HG03565 (cell line): Measurements from ENCODE around the gene SENP1.

Experiments
- ATAC-seq: cut with Tn5 transposase; IDR thresholded peaks from one replicate; pipeline ENCODE4 v1.9.1; 2021; ENCODE audit warnings: mild to moderate bottlenecking, moderate library complexity; ENCODE audit not compliant: unreplicated experiment

The SENP1 gene

DNA sequence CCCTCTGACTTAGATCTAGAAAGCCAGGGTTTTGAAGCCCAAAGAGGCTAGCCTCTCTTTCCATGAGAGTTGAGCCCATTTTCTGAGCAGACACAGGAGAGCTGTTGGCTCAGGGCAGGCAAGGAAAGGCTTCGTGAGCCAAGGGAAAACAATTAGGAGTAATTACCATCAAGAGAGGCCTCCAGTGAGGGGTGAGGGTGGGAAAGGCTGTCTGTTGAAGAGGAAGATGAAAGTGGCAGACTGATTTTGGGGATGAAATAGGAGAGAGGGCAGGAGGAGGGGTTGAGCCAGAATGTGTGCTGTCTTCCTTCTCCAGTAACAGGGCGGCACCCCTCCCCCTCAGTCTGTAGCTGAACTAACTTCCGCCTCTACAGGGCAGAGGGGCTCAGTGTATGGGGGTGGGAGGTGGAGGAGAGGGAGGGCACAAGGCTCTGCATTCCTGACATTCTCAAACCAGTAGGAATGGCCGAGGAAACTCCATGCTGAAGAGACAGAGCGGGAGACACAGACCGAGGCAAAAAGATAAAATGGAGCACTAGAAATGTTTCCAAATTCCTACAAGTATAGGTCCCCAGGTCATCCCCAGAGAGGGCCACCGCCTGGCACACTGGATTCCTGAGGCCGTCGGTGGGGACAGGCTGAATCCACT is 68.5 kb downstream of the SENP1 start:
- no peak for ATAC-seq

- no peak for ATAC-seq
Measured at GRCh38 chr12:48036818-48037217, 69.1 kb downstream of the SENP1 start.

DNA sequence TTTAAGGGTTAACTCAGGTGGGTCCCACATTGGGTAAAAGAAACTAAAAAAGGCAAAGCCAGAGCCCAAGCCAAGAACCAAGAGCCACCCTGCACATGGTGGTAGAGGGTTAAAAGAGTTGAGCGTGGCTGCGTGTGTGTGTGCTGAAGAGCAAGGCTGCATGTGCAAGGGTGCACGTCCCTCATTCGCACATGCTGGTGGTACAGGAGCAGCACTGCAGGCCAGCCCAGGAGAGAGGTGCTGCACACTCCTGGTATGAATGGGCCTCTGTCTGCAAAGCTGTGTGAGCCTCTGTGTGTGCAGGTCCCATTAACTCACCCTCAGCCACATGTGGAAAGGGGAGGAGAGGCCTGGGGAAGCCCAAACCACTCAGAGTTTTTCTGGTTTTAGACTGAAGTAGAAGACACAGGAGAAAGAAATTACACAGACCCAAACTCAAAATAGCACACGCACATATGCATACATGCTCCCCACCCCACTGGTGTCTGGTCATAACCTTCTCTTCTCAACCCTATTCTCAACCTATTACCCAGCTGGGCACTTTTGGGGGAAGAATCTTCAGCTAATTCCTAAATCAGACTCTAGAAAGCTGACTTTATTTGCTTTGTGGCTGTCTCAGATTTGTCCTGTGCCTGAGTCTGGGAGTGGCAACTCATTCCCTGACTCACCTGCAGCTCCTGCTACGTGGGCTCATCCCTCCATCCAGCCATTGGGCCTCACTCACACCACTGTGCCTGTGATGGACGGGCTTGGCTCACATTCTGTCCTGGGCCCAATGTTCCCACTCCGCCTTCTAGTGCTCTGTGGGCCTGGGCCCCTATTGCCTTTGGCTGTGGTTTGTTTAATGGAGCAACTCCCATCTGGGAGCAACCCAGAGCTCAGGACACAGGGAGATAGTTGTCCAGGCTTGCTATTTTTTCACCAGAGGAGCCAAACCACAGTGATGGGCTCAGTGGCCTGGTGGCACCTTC is 70.8 kb downstream of the SENP1 start:
- no peak for ATAC-seq

DNA sequence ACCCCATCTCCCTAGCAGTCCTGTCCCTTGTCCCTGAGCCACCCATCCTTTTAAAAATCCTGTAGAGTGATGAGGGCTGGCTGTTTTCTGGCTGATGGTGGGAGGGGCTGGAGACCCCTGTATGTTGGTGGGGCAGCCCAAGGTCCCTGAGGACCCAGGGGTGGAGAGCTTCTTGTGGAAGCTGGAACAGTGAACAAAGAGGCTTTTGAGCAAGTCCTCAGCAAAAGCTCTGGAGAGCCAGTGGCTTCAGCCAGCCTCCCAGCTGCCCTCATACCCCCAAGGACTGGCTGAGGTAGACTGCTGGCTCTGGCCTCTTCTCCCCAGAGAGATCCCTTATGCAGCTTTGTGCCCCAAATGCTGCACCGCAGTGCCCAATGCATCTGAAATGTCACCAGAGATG is 72.4 kb downstream of the SENP1 start:
- no peak for ATAC-seq

- ATAC-seq: no peak
Measured at GRCh38 chr12:48032597-48032996, 73.3 kb downstream of the SENP1 start.

DNA sequence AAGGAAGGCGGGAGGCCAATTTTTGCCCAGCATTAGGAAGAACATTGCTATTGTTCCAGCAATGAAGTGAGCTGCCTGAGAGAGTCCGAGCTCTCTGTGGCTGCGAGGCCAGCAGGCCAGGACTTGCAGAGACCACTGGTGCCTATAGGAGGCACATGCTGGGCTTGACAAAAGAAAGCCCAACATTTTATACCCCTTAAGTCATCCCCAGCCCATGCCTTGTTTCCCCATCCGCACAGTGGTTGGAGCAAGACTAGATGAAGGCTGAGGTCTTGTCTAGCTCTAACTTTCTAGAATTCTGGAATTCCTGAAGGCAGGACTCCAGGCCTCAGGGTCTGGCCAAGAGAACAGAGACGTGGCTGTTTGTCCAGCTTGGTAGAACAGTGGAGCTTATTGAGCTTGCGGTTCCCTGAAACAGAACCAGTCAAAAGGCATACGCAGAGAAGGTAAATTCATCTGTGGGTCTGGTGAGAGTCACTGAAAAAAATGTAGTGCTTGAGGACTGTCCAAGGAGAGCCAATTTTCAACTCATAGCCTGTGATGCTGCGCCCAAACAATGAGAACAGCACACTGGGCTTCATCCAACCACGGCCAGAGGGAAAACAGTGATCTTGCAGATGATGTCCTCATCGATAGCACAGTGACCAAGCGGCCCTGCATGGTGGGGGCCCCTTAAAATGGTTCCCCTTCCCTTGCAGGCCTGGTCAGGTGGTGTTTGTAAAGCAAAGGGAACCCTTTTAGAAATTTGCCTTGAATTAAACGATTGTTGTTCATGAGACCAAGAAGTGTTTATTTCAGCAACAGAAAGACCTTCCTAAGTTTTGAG is 74.5 kb downstream of the SENP1 start:
- ATAC-seq: no peak

DNA sequence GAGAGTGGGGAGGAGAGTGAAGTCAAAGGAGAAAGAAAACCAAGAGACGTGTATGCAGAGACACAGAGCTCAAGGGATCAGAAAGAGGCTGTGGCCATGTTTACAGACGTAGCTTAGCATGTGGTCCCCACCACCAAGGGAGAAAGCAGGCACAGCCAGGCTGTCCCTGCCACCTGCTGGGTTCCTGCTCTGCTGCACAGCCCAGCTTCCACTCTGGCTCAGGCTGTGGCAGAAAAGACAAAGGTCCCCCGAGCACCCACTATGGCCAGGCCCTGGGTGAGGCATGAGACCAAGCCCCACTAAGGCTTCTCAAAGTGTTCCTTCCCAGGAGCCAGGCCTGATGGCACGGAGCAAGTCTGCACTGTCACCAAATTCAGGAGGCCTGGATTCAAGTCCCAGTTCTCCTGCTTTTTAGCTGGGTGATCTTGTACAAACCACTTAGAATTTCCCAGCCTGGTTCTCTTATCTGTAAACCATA is 75.7 kb downstream of the SENP1 start:
- no peak for ATAC-seq

GRCh38 chr12:48029491-48030172 is 76.2 kb downstream of the SENP1 start:
- no peak for ATAC-seq

DNA sequence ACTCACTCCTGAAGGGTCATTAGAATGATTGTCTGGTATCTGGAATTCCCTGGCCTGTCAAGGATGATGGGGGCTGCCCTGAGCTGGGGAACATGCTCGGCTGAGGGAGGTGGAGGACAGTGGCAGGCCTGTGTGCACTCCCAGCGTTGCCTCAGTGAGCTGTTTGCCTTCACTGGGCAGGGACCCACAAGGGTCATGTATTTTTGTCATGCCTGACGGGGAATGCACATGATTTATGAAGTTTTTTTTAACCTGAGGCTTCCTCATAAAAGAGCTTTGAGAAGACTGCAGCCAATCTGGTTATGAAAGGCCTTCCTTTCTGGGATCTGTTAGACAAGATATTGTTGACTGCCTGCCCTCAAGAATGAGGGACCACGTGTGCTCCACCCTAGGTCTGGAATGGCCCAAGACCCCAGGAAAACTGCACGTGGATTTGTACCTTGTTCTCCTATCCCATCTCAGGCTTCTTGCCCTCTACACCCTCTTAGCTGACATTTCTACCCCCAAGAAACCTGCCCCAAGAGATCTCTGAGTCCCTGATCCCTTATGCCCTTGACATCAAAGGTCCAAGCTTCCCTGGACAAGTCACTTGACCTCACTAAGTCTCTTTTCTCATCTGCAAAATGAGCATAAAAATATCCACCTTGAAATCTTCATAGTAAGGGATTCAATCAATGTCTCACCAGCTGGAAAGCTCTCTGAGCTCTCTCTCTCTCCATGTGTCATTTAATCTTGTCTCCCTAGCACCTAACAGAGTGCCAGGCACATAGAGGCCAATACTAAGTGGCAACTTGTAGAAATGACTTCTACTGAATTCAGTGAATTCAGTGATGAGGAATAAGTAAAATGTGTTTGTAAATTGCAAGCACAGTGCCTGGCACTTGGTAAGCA is 77.1 kb downstream of the SENP1 start:
- no peak for ATAC-seq

- ATAC-seq: no peak
Measured at GRCh38 chr12:48027183-48028002, 78.5 kb downstream of the SENP1 start.

DNA sequence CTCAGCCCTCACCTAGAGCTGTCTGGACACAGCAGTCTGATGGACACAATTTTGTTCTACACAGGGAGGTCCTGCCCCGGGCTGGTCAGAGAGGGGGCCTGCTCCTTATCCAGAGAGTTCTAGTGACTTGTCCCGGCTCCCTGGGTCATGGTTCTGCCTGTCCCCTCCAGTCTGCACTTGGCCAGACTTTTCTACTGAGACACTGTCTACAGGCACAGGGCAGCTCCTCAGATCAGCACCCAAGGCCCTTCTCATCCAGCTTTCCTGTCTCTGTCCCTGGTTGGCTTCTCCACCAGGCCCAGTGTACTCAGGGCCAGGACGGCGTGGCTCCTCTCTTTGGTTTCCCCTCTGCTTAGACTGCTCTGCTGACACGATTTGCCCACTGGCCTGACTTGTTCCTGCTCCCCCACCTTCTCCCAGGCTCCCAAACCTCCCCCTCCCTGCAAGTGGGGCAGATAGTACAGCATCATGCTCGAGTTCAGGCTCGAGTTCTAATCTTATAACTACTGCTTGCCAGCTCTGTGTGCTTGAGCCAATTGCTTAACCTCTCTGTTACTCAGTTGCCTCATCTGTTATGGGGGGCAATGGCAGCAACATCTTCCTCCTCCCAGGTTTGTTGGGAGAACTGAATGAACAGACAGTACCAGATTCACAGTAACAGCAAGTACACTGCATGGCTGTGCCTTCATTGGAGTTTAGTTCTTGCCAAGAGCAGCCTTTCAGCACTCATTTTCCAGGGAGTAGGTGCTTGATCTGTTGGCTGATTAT is 79.6 kb downstream of the SENP1 start:
- no peak for ATAC-seq

DNA sequence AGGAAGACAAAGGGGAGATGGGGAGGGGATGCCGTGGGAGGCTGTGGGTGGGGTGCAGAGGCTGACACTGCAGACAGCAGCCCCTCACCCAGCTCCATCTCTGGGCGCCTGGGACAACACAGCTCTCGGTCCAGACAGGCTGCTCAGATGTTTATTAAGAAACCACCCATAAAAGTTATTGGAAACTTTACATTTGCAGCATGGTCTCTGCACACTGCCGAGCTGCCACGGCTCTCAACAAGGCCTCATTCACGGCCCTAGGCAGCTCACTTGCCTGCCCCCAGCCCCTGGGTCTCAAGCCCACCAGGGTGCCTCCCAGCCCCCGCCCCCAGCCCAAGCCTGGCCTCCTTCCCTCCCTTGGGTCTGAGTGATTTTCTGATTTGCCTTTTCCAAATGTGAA is 80.6 kb downstream of the SENP1 start:
- no peak for ATAC-seq

DNA sequence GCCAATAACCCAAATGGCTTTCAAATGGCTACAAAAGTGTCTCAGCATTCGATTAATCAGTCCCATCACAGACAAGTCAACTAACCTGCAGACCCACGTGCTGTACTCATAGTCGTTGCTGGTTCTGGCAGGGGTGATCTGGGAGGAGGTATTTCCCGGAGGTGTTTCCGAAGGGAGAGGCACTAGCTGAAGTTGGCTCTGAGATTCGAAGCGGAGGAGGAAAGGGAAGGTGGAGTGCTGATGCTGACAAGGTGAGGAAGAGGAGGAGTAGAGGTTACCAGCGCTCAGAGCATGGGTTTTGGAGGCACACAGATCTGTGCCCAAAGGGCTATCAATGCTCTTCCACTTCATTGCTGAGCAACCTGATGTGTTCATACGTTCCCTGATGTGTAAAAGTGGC is 81.1 kb downstream of the SENP1 start:
- no peak for ATAC-seq

DNA sequence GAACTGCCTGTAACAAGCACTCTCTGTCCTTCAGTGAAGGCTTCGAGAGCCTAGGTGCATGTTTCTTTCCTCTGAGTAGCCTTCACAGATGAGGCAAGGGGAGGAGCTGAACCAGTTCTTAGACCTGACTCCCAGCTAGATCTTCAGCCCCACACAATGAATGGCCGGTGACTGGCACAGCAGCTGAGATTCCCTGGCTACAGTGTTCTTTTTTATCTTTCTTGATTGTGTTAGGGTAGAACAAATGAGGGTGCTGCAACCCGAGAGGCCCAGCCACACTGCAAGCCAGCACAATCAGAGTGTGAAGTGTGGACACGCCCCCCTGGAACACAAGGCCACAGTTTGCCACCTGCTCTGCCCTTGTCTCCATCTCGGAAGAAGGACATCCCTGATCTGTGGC is 82.5 kb downstream of the SENP1 start:
- ATAC-seq: no peak

- ATAC-seq: no peak
Measured at GRCh38 chr12:48022676-48023385, 83.0 kb downstream of the SENP1 start.

DNA sequence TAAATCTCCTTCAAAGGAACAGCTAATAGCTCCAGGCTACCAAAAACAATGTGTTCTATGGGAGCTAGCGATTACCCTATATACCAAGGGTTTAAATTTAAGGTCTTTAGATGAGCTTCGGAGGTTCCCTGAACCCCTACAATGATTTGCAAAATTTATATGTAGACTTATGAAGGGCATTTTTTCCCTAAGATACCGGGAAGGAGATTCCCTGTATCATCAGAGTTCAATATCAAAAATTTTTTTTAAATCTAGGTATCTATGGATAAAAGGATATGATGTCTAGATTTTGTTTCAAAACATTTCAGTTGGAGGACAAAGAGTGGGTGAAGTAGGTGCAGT is 83.7 kb downstream of the SENP1 start:
- ATAC-seq: no peak

DNA sequence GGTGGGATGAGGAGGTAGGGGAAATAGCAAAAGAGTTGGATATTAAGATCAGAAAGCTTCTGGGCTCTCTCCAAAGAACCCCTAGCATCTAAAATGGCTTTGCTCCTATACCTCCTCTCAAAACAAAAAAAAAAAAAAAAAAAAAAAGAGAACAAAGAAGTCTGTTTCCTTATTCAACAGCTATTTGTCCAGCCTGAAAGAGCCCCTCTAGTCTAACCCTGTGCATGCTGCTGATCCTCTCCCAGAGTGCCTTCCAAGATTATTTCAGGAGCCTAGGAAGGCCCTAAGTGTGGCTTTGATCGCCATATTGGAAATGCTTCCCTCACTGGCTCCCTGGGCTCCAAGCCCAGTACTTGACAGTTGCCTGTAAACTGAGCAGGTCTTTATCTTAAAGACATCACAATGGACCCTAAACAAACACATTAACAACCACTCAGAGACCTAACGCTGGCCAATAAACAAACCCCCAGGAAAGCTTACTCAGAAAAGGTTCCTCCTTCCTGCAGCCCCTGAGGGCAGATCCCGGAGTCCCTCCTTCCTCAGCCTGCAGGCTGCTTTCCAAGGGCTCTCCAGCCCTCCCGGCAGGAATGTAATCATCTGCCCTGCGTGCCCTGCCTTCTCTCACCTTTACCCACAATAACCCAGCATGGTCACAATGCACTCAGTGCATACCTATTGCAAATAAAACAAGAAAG is 84.2 kb downstream of the SENP1 start:
- ATAC-seq: no peak
